ENCODE results near the gene LRIF1.
"Not testable (repeated sequence)": the region's sequence is repeated elsewhere in the genome, so short reads cannot be mapped to it uniquely, and the experiment has no call there.

LRIF1 gene, protein sequence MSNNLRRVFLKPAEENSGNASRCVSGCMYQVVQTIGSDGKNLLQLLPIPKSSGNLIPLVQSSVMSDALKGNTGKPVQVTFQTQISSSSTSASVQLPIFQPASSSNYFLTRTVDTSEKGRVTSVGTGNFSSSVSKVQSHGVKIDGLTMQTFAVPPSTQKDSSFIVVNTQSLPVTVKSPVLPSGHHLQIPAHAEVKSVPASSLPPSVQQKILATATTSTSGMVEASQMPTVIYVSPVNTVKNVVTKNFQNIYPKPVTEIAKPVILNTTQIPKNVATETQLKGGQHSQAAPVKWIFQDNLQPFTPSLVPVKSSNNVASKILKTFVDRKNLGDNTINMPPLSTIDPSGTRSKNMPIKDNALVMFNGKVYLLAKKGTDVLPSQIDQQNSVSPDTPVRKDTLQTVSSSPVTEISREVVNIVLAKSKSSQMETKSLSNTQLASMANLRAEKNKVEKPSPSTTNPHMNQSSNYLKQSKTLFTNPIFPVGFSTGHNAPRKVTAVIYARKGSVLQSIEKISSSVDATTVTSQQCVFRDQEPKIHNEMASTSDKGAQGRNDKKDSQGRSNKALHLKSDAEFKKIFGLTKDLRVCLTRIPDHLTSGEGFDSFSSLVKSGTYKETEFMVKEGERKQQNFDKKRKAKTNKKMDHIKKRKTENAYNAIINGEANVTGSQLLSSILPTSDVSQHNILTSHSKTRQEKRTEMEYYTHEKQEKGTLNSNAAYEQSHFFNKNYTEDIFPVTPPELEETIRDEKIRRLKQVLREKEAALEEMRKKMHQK

DNA sequence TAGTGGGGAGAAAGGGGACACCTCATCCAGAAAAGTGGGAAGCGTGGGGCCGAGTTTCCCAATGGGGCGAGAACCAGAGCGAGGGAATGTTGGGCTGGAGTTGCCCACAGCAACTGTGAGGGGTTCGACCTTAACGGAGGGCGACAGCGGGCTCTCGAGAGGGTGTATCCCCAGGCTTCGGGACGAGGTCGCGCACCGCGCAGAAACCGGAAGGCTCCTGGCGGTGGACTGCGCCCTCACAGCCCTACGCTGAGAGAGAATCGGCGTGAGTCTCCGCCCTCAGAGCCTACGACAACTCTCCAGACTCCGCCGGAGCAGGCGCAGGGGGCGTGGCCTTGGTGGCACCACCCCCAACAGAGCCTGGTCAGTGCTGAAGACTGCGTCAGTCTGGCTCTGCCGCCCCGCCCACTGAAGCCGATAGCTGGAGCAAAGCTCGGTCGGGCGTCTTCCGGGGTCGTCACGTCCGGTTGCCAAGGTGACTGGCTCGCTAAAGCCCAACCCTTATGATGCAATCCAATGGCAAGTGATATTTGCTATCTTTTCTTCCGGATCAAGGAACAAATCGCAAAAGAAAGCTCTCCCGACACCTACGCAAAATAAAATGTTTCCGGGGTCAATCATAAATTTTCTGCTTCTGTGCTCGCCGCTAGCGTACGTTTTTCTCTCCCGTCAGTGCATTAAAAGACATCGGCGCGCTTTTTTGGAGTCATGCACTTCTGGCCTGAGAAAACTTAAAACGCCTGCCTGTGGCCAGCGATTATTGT is at the start of gene LRIF1:
LRIF1 (minus strand) TSS at position 232 of the 764 bp plus-strand sequence. CDS start 234 bp downstream, outside the sequence.
- TF ChIP-seq, protein P1, sequence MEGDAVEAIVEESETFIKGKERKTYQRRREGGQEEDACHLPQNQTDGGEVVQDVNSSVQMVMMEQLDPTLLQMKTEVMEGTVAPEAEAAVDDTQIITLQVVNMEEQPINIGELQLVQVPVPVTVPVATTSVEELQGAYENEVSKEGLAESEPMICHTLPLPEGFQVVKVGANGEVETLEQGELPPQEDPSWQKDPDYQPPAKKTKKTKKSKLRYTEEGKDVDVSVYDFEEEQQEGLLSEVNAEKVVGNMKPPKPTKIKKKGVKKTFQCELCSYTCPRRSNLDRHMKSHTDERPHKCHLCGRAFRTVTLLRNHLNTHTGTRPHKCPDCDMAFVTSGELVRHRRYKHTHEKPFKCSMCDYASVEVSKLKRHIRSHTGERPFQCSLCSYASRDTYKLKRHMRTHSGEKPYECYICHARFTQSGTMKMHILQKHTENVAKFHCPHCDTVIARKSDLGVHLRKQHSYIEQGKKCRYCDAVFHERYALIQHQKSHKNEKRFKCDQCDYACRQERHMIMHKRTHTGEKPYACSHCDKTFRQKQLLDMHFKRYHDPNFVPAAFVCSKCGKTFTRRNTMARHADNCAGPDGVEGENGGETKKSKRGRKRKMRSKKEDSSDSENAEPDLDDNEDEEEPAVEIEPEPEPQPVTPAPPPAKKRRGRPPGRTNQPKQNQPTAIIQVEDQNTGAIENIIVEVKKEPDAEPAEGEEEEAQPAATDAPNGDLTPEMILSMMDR (IDR thresholded peaks at IDR 0.05; ENCODE audit: low read depth, low read length, missing control alignments), result peak; percentile 52

DNA sequence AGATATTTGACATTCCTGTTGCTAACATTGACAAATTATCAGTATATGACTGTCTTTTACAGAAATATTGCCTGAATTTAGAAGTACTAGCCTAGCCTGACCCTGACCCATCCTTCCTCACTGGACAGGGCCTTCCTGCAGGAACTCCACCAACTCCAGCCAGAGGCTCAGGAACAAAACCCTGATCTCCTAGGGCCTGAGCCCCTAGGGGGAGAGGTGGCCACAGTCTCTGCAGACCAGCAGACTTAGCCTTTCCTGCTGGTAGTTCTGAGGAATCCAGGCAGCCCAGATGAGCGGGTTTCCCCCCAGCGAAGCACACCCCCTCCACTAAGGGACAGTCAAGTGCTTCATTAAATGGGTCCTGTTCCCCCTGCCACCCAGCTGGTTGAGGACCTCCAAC is 44.3 kb upstream of the LRIF1 start:
- DNase-seq (ENCODE audit: low read depth), result no peak
- no peak overlapping the region for H3K4me3 ChIP-seq (ENCODE audit: low read depth, low read length)
- TF ChIP-seq, protein P1 (IDR thresholded peaks at IDR 0.05; ENCODE audit: low read depth, low read length, missing control alignments), result no peak

More for the DNA sequence above, at the start of gene LRIF1:
- DNase-seq (ENCODE audit: low read depth), result peak; percentile 99
- peak within 1 kb of the TSS; percentile 65 for H3K4me3 ChIP-seq (ENCODE audit: low read depth, low read length)

DNA sequence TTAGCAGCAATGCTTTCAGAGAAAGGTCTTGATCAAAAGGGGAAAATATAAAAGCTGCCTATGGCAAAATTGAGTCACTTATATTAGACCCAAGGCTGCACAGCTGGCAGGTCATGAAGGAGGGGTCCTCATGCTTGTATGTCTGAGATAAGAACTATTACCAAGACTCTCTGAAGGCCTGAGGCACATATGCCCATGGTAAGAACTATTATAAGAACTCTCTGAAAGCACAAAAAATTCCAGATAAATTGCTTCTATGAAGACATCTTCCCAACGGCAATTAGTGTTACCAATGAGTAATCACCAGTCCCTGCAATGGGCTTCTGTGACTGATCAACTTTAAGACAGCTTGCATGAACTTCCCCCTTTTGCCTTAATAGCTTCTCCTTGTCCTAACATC is 42.8 kb upstream of the LRIF1 start:
- TF ChIP-seq, protein P1 (IDR thresholded peaks at IDR 0.05; ENCODE audit: low read depth, low read length, missing control alignments), result no peak
- H3K4me3 ChIP-seq (ENCODE audit: low read depth, low read length), result no peak overlapping the region
- DNase-seq (ENCODE audit: low read depth), result no peak

DNA sequence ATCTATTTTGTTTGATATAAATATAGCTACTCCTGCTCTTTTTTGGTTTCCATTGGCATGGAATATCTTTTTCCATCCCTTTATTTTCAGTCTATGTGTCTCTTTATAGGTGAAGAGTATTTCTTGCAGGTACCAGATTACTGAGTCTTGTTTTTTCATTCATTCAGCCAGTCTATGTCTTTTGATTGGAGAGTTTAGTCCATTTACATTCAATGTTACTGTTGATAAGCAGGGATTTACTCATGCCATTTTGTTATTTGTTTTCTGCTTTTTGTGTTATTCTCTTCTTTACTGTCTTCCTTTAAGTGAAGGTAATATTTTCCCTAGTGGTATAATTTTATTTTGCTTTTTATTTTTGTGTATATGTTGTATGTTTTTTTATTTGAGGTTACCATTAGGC is 35.9 kb upstream of the LRIF1 start:
- H3K4me3 ChIP-seq (ENCODE audit: low read depth, low read length); DNase-seq (ENCODE audit: low read depth): not testable (repeated sequence)

DNA sequence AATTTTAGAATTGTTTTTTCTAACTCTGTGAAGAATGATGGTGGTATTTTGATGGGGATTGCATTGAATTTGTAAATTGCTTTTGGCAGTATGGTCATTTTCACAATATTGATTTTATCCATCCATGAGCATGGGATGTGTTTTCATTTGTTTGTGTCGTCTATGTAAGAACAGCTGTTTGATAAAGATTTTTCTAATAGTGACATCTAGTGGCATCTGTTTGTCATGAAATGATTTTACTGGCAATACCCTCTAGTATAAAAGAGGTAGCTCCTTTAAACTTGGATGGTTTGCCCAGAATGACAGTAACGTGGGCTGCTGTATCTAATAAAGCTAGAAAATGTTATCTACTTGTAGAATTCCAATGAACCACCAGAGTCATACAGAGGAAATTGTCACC is 28.6 kb upstream of the LRIF1 start:
- not testable (repeated sequence) for DNase-seq (ENCODE audit: low read depth)

DNA sequence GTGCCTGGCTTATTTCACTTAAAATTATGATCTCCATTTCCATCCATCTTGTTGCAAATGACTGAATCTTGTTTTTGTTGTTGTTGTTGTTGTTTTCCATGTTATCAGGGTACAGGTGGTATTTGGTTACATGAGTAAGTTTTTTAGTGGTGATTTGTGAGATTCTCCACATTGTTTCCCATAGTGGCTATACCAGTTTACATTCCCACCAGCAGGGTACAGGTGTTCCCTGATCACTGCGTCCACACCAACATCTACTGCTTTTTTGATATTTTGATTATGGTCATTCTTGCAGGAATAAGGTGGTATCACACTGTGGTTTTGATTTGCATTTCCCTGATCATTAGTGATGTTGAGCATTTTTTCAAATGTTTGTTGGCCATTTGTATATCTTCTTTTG is 27.6 kb upstream of the LRIF1 start:
- DNase-seq (ENCODE audit: low read depth); H3K4me3 ChIP-seq (ENCODE audit: low read depth, low read length): not testable (repeated sequence)

More for the DNA sequence above, 28.6 kb upstream of the LRIF1 start:
- not testable (repeated sequence) for H3K4me3 ChIP-seq (ENCODE audit: low read depth, low read length)
- TF ChIP-seq, protein P1 (IDR thresholded peaks at IDR 0.05; ENCODE audit: low read depth, low read length, missing control alignments), result peak; percentile 32

DNA sequence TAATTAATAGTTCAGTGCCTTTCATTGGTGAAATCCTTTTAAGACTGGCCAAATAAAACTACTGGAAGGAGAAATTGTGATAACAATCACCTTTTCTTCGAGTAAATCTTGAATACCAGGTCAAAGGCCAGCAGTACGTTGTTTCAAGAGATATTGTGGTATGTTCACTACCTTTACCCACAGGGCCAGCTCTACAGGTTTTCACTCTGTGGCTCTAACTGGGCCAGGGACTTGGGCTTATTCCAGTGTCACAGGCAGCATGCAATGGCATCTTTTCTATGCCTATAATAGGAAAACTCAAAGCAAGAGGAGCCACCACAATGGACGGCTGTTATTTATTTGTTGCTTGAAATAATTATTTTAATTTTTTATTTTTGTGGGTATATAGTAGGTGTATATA is 26.8 kb upstream of the LRIF1 start:
- no peak overlapping the region for H3K4me3 ChIP-seq (ENCODE audit: low read depth, low read length)
- TF ChIP-seq, protein P1 (IDR thresholded peaks at IDR 0.05; ENCODE audit: low read depth, low read length, missing control alignments), result no peak
- DNase-seq (ENCODE audit: low read depth), result no peak

All from GM12864 (cell line).